ENCODE results near the gene KIF19. TPM values are rescaled to one million over a fixed set of nuclear protein-coding genes. Genes with fewer than 3 reads are reported as not detected.

KIF19 gene
- total and polyA plus RNA-seq, 2 experiments from 2014 or later, result 0.39 TPM; not detected in 1

- Histone ChIP-seq H3K4me3 (no peak overlapping the region), H3K36me3 (no peaks in the 10 kb centered on the region), H3K27me3 (no peaks in the 10 kb centered on the region), H3K4me1 (ENCODE audit: low read depth) (peaks cover 32% of the 10 kb centered on the region), H3K27ac (no peak overlapping the region), H3K9me3 (ENCODE audit: low read depth) (no peaks in the 10 kb centered on the region)
- DNase-seq (ENCODE audit: low read depth in 1 of 2, low spot score in 1 of 2), result peak in 1 of 2 donors; percentile 41
- no peak for TF ChIP-seq CTCF (IDR thresholded peaks at IDR 0.05; ENCODE audit: low read depth, low read length)
Measured at GRCh38 chr17:74393346-74393942, 67.4 kb downstream of the KIF19 start.

GRCh38 chr17:74394275-74394950 is 68.4 kb downstream of the KIF19 start:
- no peaks in the 10 kb centered on the region for H3K9me3 ChIP-seq (ENCODE audit: low read depth)
- H3K4me3 ChIP-seq, result no peak overlapping the region
- no peaks in the 10 kb centered on the region for H3K27me3 ChIP-seq
- no peak for TF ChIP-seq CTCF (IDR thresholded peaks at IDR 0.05; ENCODE audit: low read depth, low read length)
- H3K4me1 ChIP-seq (ENCODE audit: low read depth), result peaks cover 23% of the 10 kb centered on the region
- H3K27ac ChIP-seq, result peak overlapping the region; percentile 62
- H3K36me3 ChIP-seq, result no peaks in the 10 kb centered on the region
- no peak for DNase-seq (ENCODE audit: low read depth in 1 of 2, low spot score in 1 of 2)

- H3K36me3 ChIP-seq, result no peaks in the 10 kb centered on the region
- peak overlapping the region; percentile 62 for H3K27ac ChIP-seq
- H3K4me1 ChIP-seq (ENCODE audit: low read depth), result peaks cover 23% of the 10 kb centered on the region
- DNase-seq (ENCODE audit: low read depth in 1 of 2, low spot score in 1 of 2), result no peak
- no peak for TF ChIP-seq CTCF (IDR thresholded peaks at IDR 0.05; ENCODE audit: low read depth, low read length)
- no peak overlapping the region for H3K4me3 ChIP-seq
- no peaks in the 10 kb centered on the region for H3K9me3 ChIP-seq (ENCODE audit: low read depth)
- no peaks in the 10 kb centered on the region for H3K27me3 ChIP-seq
Measured at GRCh38 chr17:74394977-74395376, 69.0 kb downstream of the KIF19 start.

- Histone ChIP-seq H3K27ac (no peak overlapping the region), H3K27me3 (no peaks in the 10 kb centered on the region), H3K4me3 (no peak overlapping the region), H3K9me3 (ENCODE audit: low read depth) (no peaks in the 10 kb centered on the region), H3K36me3 (no peaks in the 10 kb centered on the region), H3K4me1 (ENCODE audit: low read depth) (peaks cover 12% of the 10 kb centered on the region)
- no peak for TF ChIP-seq CTCF (IDR thresholded peaks at IDR 0.05; ENCODE audit: low read depth, low read length)
- no peak for DNase-seq (ENCODE audit: low read depth in 1 of 2, low spot score in 1 of 2)
Measured at GRCh38 chr17:74396567-74396966, 70.5 kb downstream of the KIF19 start.

- Histone ChIP-seq H3K27me3 (no peaks in the 10 kb centered on the region), H3K36me3 (no peaks in the 10 kb centered on the region), H3K4me1 (ENCODE audit: low read depth) (peaks cover 4% of the 10 kb centered on the region), H3K27ac (no peak overlapping the region), H3K9me3 (ENCODE audit: low read depth) (no peaks in the 10 kb centered on the region), H3K4me3 (no peak overlapping the region)
- TF ChIP-seq CTCF (IDR thresholded peaks at IDR 0.05; ENCODE audit: low read depth, low read length), result no peak
- no peak for DNase-seq (ENCODE audit: low read depth in 1 of 2, low spot score in 1 of 2)
Measured at GRCh38 chr17:74402048-74402447, 76.0 kb downstream of the KIF19 start.

All from cardiac muscle cell (in vitro differentiated cells and primary cell).